K562 (cell line): ENCODE results near the gene OR1J4. TPM values are rescaled to one million over a fixed set of nuclear protein-coding genes. Genes with fewer than 3 reads are reported as not detected.

ENCODE experiments used
- ATAC-seq: fragments of 200-7000 bp; cut with Tn5 transposase; 3 replicates; pipeline ENCODE4 v1.9.1; 2020; ENCODE audit warnings: moderate library complexity
- BruUV-seq: library from RNA; stranded (reverse); fragments of 400-500 nt; replicated peaks from 2 replicates; lab custom pipeline; 2021; lab: Mats Ljungman, UMichigan
- CTCF ChIA-PET: fragments of 300-600 bp; formaldehyde crosslinking; extraction: SDS; loops from one replicate; lab custom pipeline; 2021; ENCODE audit warnings: low intra/inter-chr PET ratio; lab: Yijun Ruan, JAX
- POLR2A ChIA-PET: fragments of 300-600, 350-650 bp; sonication (Branson Sonifier 250); formaldehyde crosslinking; extraction: SDS; loops from one replicate; lab custom pipeline; 2021; ENCODE audit warnings: antibody characterized with exemption, inconsistent platforms; lab: Yijun Ruan, JAX
- DNase-seq, 4 experiments: peaks; one replicate each; pipeline versions ENCODE4 v3.0.0 to v3.0.0-alpha.2; 2011 to 2018; ENCODE audit warnings: low spot score in 3 of 4, mixed read lengths in 3 of 4; ENCODE audit errors: extremely low read depth in 1 of 4
- FAIRE-seq: peaks from 2 replicates; lab custom pipeline; 2011; peaks lifted over from hg19 to GRCh38; lab: Jason Lieb, UNC
- H2AFZ ChIP-seq: 2 replicates; pipeline ENCODE4 v1.6.0; 2011; ENCODE audit warnings: low read depth, low read length, control low read depth, inconsistent platforms
- H3K27ac ChIP-seq: fragments of 200-600 bp; 3 replicates; pipeline ENCODE4 v1.8.0; 2011; ENCODE audit warnings: low read depth, mild to moderate bottlenecking, control low read depth, inconsistent platforms, low read length, moderate library complexity, mixed read lengths; ENCODE audit errors: extremely low read depth
- H3K27me3 ChIP-seq, 2 experiments: fragments of 300-600 bp in 1 of 2; 2 replicates in 1 of 2; 3 replicates in 1 of 2; pipeline versions ENCODE4 v1.6.0 to v1.8.0; 2011; ENCODE audit warnings: inconsistent platforms in 2 of 2, low read length in 2 of 2, mild to moderate bottlenecking in 1 of 2, mixed read lengths in 1 of 2, moderate library complexity in 1 of 2; ENCODE audit not compliant: control insufficient read depth in 2 of 2, insufficient read depth in 2 of 2
- H3K36me3 ChIP-seq: fragments of 300-600 bp; 3 replicates; pipeline ENCODE4 v1.8.0; 2011; ENCODE audit warnings: mild to moderate bottlenecking, low read length, inconsistent platforms; ENCODE audit not compliant: control insufficient read depth, insufficient read depth
- H3K4me1 ChIP-seq, 2 experiments: fragments of 200-600 bp in 1 of 2; replicated peaks in 1 of 2; 2 replicates in 1 of 2; 3 replicates in 1 of 2; pipeline versions ENCODE4 v1.5.1 to v1.8.0; 2011; ENCODE audit warnings: inconsistent platforms in 2 of 2, low read length in 2 of 2, mild to moderate bottlenecking in 1 of 2, mixed read lengths in 1 of 2, moderate library complexity in 1 of 2; ENCODE audit not compliant: control insufficient read depth in 2 of 2, insufficient read depth in 2 of 2
- H3K4me2 ChIP-seq: 2 replicates; pipeline ENCODE4 v1.6.1; 2011; ENCODE audit warnings: low read length, control low read depth, inconsistent platforms, mixed read lengths; ENCODE audit not compliant: insufficient read depth
- H3K4me3 ChIP-seq: fragments of 200-600 bp; sonication (generic), shearing (Covaris generic); 2 replicates; pipeline ENCODE4 v1.5.1; 2016; ENCODE audit warnings: control low read depth, inconsistent platforms
- H3K79me2 ChIP-seq: fragments of 200-600 bp; 3 replicates; pipeline ENCODE4 v1.8.0; 2011; ENCODE audit warnings: low read length, inconsistent platforms; ENCODE audit not compliant: control insufficient read depth, insufficient read depth
- H3K9ac ChIP-seq, 2 experiments: 2 replicates each; pipeline versions ENCODE4 v1.6.0 to v1.6.1; 2011; ENCODE audit warnings: low read depth in 2 of 2, low read length in 2 of 2, control low read depth in 1 of 2, inconsistent platforms in 1 of 2, mild to moderate bottlenecking in 1 of 2, mixed read lengths in 1 of 2; ENCODE audit not compliant: insufficient read depth in 1 of 2
- H3K9me1 ChIP-seq: one replicate; pipeline ENCODE4 v1.6.0; 2011; ENCODE audit warnings: inconsistent platforms, mild to moderate bottlenecking, low read length, moderate library complexity; ENCODE audit not compliant: control insufficient read depth, insufficient read depth
- H3K9me3 ChIP-seq: replicated peaks from 2 replicates; pipeline ENCODE4 v1.5.1; 2011; ENCODE audit warnings: low read depth, low read length, inconsistent platforms; ENCODE audit not compliant: control insufficient read depth, insufficient read depth
- H4K20me1 ChIP-seq: replicated peaks from 2 replicates; pipeline ENCODE4 v1.6.1; 2011; ENCODE audit warnings: low read length, inconsistent platforms, mixed read lengths; ENCODE audit not compliant: control insufficient read depth, insufficient read depth
- CBX2 ChIP-seq: fragments of 200-600 bp; sonication (generic); IDR thresholded peaks from one replicate; pipeline ENCODE4 v1.6.1; 2012; ENCODE audit warnings: mild to moderate bottlenecking, low read length, inconsistent platforms; ENCODE audit not compliant: insufficient read depth, poor library complexity, severe bottlenecking
- CEBPG ChIP-seq, 3 experiments: fragments of 200-800 bp in 1 of 3; sonication (Bioruptor generic) in 1 of 3; sonication (generic) in 1 of 3; formaldehyde crosslinking in 1 of 3; IDR thresholded peaks in 2 of 3; conservative IDR thresholded peaks in 1 of 3; 2 replicates each; pipeline versions ENCODE4 v1.6.1 to v1.8.0; 2016 to 2022; ENCODE audit warnings: missing compliant biosample characterization in 2 of 3, missing genetic modification characterization in 2 of 3, mild to moderate bottlenecking in 1 of 3, missing genetic modification reagents in 1 of 3
- CHD2 ChIP-seq: IDR thresholded peaks from 2 replicates; pipeline ENCODE4 v1.6.1; 2011; ENCODE audit warnings: low read depth, low read length
- GTF2E2 ChIP-seq: fragments of 200-800 bp; sonication (Bioruptor generic); IDR thresholded peaks from 2 replicates; pipeline ENCODE4 v1.6.1; 2016; ENCODE audit warnings: missing genetic modification characterization, missing compliant biosample characterization
- L3MBTL2 ChIP-seq: fragments of 450-650 bp; IDR thresholded peaks from 2 replicates; pipeline ENCODE4 v1.6.1; 2016; ENCODE audit warnings: mild to moderate bottlenecking, moderate library complexity
- MCM2 ChIP-seq: fragments of 450-650 bp; IDR thresholded peaks from 2 replicates; pipeline ENCODE4 v1.6.1; 2017; ENCODE audit warnings: low read depth, mild to moderate bottlenecking
- MEF2A ChIP-seq: IDR thresholded peaks from 2 replicates; pipeline ENCODE4 v1.6.1; 2011; ENCODE audit warnings: low read depth, mild to moderate bottlenecking, low read length, moderate library complexity; ENCODE audit not compliant: control insufficient read depth
- NCOA2 ChIP-seq, 2 experiments: fragments of 450-650 bp; IDR thresholded peaks; 2 replicates each; pipeline ENCODE4 v1.6.1; 2018; ENCODE audit warnings: mild to moderate bottlenecking in 2 of 2, moderate library complexity in 1 of 2; ENCODE audit not compliant: partially characterized antibody in 2 of 2
- RBM22 ChIP-seq: fragments of 200-400 bp; formaldehyde crosslinking; IDR thresholded peaks from 2 replicates; pipeline ENCODE4 v1.6.1; 2018; ENCODE audit warnings: low read length, low read depth; ENCODE audit not compliant: poor library complexity, severe bottlenecking
- RBM39 ChIP-seq: fragments of 200-400 bp; formaldehyde crosslinking; optimal IDR thresholded peaks from 2 replicates; pipeline ENCODE3; 2018; ENCODE audit warnings: low read depth, low read length
- RCOR1 ChIP-seq, 2 experiments: IDR thresholded peaks; 2 replicates each; pipeline ENCODE4 v1.6.1; 2012; ENCODE audit warnings: low read depth in 2 of 2, low read length in 2 of 2, borderline replicate concordance in 1 of 2, improper control_type of control experiment in 1 of 2
- TAF7 ChIP-seq: fragments of 450-650 bp; IDR thresholded peaks from 2 replicates; pipeline ENCODE4 v1.6.1; 2016; ENCODE audit warnings: missing genetic modification characterization, missing compliant biosample characterization
- TAF9B ChIP-seq: fragments of 450-650 bp; IDR thresholded peaks from 2 replicates; pipeline ENCODE4 v1.6.1; 2018; ENCODE audit warnings: mild to moderate bottlenecking; ENCODE audit not compliant: partially characterized antibody
- WGBS: fragments of 100-300 bp; shearing (Covaris generic); methylation state at CpG from one replicate; pipeline ENCODE4 v1.1.6; 2016; ENCODE audit warnings: low coverage, mixed read lengths; ENCODE audit not compliant: insufficient coverage; ENCODE audit errors: missing lambda C conversion rate; 5-methylcytosine and 5-hydroxymethylcytosine counted together
- in situ Hi-C: fragments of 300-500 bp; cut with MboI; formaldehyde crosslinking; loops from 4 replicates; pipeline ENCODE4 v1.15.0; 2018; ENCODE audit warnings: inconsistent platforms, mixed read lengths
- intact Hi-C: fragments of 100-400 bp; cut with micrococcal nuclease; formaldehyde crosslinking; loops from 2 replicates; pipeline ENCODE4 v1.14.2; 2022
- polyA plus RNA-seq, 8 experiments: library from polyadenylated mRNA; depleted of rRNA in 4 of 8; stranded (reverse) in 5 of 8; unstranded in 3 of 8; fragments of >200 nt; fragmentation: Nextera tagmentation in 2 of 8; fragmentation: Illumina TruSeq in 1 of 8; extraction: Ambion mirVana in 2 of 8; extraction: Trizol in 1 of 8; gene quantifications; 2 replicates each; pipeline versions ENCODE4 v1.2.1 to v1.2.3, GENCODE V29; 2011 to 2014; ENCODE audit warnings: inconsistent platforms in 1 of 8, missing spikeins in 1 of 8
- total RNA-seq, 7 experiments: library from RNA; depleted of rRNA in 6 of 7; stranded (reverse); fragments of >200 nt in 6 of 7; fragmentation: Illumina TruSeq in 2 of 7; extraction: Trizol in 2 of 7; gene quantifications; 2 replicates each; pipeline versions ENCODE4 v1.2.1 to v1.2.3, GENCODE V29; 2011 to 2021; ENCODE audit warnings: low replicate concordance in 1 of 7
- TF ChIP-seq, protein P1 (sequence below): fragments of 450-650 bp; IDR thresholded peaks from 2 replicates; pipeline ENCODE4 v1.6.1; 2014; ENCODE audit warnings: low read depth, mild to moderate bottlenecking, moderate library complexity, borderline replicate concordance

The OR1J4 gene
- total and polyA plus RNA-seq, 9 of the 15 experiments (the other 6 are each of a cell fraction or from before 2014, with no cell fraction given), result not detected

DNA sequence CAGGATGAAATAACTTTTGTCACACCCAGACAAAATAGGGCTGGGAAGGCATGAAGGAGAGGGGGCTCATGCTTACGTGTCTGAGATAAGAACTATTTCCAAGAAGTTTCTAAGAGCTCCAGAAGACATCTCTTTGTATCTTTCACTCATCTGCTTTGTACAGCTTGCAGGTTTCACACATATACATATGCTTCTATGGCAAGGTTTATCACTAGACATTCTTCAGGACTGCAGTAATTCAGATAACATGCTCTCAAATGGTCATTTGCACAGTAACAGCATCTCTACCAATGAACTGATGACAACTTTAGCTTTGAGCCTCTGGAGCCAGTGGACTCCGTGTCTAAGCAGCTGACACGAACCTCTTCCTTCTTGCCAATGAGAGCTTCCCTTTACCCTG lies 44.4 kb upstream of the OR1J4 start (continued):
- TF ChIP-seq RCOR1 (IDR thresholded peaks at IDR 0.05; ENCODE audit: borderline replicate concordance in 1 of 2, low read depth in 2 of 2, low read length in 2 of 2) (no peak), CHD2 (no peak), TAF9B (no peak), TAF7 (tag) (no peak)
- TF ChIP-seq, protein P1, sequence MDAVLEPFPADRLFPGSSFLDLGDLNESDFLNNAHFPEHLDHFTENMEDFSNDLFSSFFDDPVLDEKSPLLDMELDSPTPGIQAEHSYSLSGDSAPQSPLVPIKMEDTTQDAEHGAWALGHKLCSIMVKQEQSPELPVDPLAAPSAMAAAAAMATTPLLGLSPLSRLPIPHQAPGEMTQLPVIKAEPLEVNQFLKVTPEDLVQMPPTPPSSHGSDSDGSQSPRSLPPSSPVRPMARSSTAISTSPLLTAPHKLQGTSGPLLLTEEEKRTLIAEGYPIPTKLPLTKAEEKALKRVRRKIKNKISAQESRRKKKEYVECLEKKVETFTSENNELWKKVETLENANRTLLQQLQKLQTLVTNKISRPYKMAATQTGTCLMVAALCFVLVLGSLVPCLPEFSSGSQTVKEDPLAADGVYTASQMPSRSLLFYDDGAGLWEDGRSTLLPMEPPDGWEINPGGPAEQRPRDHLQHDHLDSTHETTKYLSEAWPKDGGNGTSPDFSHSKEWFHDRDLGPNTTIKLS, result no peak

DNA sequence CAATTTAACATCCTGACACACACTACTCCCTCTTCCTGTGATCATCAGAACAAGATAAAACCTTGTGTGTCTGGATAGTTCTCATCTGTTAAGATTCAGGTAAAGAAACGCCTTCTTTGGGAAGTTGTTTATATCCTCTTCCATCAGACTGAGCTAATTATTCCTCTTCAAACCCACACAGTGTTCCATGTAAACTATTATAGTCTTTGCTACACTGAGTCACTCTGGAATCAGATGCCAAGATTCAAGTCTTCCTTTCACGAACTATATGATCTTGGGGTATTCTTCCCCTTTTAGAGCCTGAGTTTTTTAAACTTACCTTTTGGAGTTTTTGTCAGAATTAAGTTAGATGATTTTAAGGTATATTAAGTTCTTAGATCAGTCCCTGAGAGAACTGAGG lies 43.2 kb upstream of the OR1J4 start:
- POLR2A ChIA-PET, result interaction anchor here (1.6 kb wide), 1 partner anchor 9 kb away, joined by 6 read pairs; no protein-coding TSS in a partner anchor
- no TSS peak for BruUV-seq
- H3K36me3 ChIP-seq, result no peaks in the 10 kb centered on the region
- no peak for TF ChIP-seq GTF2E2 (tag)
- TF ChIP-seq NCOA2 (IDR thresholded peaks at IDR 0.05; ENCODE audit: partially characterized antibody in 2 of 2), result no peak
- no peak for TF ChIP-seq CEBPG (CRISPR knock-in tag; IDR thresholded peaks at IDR 0.05)
- no peak for TF ChIP-seq CEBPG (tag; conservative IDR thresholded peaks at IDR 0.05 in 1 of 2, IDR thresholded peaks at IDR 0.05 in 1 of 2)
- TF ChIP-seq MEF2A, result no peak
- no peak for TF ChIP-seq RBM39
- TF ChIP-seq CBX2, result no peak
- TF ChIP-seq RBM22, result no peak
- TF ChIP-seq MCM2, result no peak
- TF ChIP-seq, protein P1, result no peak
- TF ChIP-seq L3MBTL2, result no peak

More for the DNA sequence above, 43.2 kb upstream of the OR1J4 start:
- FAIRE-seq (no peak), ATAC-seq (no peak), DNase-seq (no peak)
- Histone ChIP-seq H3K27ac (no peak overlapping the region), H2AFZ (no peak overlapping the region), H3K79me2 (no peaks in the 10 kb centered on the region), H3K27me3 (peaks cover 3 to 16% of the 10 kb centered on the region in 2 experiments; a peak in 3 of 5 replicates), H3K4me1 (peaks cover 0 to 4% of the 10 kb centered on the region in 2 experiments; a peak in 2 of 5 replicates), H3K9me1 (no peaks in the 10 kb centered on the region), H3K9me3 (no peaks in the 10 kb centered on the region), H3K4me2 (no peak overlapping the region), H3K9ac (no peak overlapping the region), H3K4me3 (no peak overlapping the region), H4K20me1 (no peaks in the 10 kb centered on the region)
- intact Hi-C loops (no loop called here), in situ Hi-C loops (no loop called here)
- WGBS, result 0% methylated on average over 2 of the region's 2 CpGs
- CTCF ChIA-PET, result no interaction called here
